ENCODE results near the gene CENPVL3.
"Not testable (repeated sequence)": the region's sequence is repeated elsewhere in the genome, so short reads cannot be mapped to it uniquely, and the experiment has no call there.

Gene CENPVL3

DNA sequence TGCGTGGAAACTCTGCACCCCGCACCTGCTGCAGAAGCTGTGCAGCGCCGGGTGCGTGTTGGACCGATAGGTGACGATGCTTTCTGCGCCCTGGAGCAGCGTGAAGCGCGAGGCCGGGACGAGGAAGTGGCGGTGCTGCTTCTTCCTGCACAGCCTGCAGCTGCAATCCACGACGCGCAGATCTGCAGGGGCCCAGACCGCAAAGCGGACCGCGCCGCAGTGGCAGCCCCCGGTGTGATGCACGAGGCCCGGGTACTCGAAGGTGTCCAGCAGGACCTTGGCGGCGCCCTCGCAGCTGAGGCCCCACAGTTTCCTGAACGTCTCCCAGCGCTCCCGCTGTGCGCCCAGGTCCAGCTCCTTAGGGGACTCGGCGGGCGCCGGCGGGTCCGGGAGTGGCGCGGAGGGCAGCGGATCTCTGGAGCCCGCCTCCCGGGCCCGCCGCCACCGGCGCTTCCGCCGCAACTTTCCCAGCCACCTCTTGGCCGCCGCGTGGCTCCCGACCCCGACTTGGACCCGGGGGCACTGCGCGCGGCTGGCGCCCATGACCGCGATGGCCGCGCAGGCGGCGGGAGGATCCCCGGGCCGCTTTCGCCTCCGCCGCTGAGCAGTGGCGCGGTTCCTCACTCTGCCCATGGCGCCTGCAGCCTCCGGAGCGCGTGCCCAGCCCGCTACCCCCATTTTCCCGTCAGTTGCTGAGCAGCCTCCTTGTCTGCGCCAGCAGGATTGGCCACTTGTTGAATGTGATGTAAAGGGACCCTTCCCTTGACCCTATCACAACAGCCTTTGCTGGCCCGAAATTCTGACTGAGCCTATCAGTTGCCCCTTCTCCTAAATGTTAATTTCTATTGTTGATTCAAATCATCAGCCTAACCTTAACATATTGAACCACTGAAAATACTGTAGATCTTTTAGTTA lies at the start of gene CENPVL3:
Gene CENPVL3 (minus strand): TSS at position 672 of the 915 bp plus-strand sequence. CDS start 39 bp downstream, at position 633.
- not testable (repeated sequence) for FAIRE-seq

DNA sequence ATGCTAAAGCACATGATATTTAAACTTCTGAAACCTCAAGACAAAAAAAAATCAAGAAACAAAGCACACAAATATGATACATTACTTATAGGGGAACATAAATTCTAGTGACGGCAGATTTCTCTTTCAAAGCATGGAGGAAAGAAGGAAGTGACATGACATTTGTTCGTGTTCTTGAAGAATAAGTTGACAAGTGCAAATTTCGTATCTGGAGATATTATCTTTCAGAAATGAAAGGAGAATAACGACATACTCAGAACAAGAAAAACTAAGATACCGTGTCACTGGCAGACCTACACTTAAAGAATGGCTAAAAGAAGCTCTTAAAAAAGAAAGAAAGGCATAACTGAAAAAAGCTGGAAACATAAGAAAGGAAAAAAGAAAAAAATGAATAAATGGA lies 47.3 kb upstream of the CENPVL3 start:
- FAIRE-seq, result no peak

- FAIRE-seq, result no peak
Measured at GRCh38 chrX:51643377-51643776, 24.7 kb upstream of the CENPVL3 start.

GRCh38 chrX:51641421-51642021 lies 22.8 kb upstream of the CENPVL3 start:
- FAIRE-seq, result no peak

DNA sequence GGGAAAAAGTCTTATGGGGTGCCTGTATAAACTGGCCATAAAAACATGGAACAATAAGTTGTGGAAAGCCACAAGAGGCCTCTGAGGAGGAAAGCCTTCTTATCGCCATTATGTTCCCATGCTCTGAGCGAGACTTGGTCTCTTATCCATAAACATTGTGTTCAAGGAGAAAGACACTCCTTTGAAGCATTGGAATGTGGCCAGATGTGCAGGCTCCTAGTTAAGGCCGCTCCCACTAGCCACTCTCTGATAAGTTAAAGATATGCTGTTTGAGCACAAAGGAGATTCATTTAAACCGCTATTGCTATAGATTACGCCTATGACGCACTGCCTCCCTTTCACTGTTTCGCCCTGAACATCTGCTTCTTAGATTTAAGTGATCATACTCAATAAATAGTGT lies 17.8 kb upstream of the CENPVL3 start:
- not testable (repeated sequence) for FAIRE-seq

DNA sequence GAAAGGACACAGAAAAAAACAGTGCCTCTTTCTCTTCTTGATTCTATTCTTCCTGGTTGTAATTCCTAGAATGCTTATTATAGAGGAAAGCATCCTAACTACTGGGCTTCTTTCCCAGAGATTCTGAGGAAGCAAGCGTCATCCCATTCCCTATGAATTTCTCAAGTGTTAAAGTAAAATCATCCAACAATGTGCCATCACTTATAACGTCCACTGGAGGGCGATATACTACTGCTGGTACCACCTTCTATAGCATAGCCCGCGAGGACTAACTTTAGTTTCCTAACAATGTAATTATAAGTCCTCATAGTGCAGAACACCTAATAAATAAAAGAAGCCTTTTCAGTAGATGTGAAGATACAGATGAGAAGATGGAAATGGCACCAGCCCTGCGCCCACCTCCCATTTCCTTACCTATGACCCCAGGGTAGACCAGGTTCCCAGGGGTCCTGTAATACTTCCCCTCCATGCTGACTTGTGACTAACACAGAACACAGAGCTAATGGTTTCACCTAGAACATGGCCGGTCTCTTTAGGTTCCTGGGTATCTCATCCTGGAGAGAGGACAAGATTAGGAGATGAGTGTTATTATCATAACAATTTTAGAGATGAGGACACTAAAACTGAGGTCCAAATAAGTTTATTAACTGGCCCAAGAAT lies 4.2 kb downstream of the CENPVL3 start:
- no peak for FAIRE-seq

DNA sequence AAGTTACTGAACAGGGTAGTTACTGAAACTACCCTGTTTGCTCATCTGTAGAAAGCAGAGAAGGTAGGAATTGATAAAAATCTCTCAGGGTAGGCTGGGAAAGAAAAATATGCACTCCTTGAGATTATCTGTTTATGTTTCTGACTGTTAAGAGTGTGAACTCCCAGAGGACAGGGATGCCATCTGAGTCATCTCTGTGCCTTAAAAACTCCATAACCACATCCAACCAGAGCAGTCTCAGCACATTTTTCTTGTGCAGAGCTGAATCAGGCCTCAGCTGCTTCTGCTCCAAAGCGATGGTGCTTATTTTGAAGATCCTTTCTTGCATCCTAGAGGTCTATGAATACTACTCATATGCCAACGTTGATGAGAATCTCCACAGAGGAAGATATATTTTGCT lies 9.9 kb downstream of the CENPVL3 start:
- FAIRE-seq, result no peak

DNA sequence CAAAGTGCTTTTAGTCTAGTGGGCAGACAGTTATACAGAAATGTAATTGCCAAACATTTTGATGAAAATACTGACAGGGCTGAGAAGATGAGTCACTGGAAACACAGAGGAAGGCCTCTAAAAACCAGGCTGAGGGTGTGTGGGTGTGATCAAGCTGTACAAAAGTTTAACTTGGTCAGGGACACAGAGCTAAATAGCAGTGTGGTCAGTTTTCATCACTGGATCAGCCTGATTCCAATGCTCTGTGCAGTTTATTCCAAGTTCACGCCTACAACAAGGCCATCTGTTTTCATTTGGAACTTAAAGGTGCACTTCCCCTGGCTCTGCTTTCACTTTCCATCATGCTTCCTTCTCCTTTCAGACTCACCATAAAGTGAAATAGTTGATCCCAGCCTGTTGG lies 10.6 kb downstream of the CENPVL3 start:
- FAIRE-seq, result no peak

DNA sequence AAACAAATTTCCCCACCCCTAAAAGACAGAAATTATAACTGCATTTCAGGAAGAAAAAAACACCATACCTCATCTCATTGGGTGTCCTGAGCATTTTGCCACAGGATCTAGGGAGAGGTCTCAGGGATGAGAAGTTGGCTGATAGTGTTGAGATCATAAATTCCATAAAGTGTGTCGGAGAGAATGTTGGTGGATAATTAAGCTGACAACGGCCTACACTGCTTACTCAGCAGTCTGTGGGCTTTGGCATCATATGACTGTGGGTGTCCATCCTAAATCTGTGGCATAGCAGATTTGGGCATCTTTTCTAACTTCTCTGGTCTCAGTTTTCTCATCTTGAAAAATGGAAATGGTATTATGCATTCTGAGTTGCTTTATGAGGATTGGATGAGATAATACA lies 12.3 kb downstream of the CENPVL3 start:
- FAIRE-seq, result no peak

GRCh38 chrX:51598899-51599298 lies 19.8 kb downstream of the CENPVL3 start:
- no peak for FAIRE-seq

DNA sequence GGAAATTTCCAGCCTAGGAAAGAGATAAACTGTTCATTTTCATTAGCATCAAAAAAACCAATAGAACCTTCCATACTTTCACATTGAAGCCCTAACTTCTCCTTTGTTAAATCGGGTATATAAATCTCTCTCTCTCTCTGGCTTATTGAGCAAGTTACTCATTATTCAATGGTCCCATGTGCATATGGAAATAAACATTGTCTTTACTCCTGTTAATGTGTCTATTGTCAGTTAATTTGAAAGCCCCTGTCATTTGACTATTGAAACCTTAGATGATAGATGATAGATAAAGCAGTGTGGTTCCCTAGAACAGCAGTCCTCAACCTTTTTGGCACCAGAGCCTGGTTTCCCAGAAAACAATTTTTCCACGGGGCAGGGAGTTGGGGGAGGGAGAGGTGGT lies 46.8 kb downstream of the CENPVL3 start:
- FAIRE-seq, result no peak

DNA sequence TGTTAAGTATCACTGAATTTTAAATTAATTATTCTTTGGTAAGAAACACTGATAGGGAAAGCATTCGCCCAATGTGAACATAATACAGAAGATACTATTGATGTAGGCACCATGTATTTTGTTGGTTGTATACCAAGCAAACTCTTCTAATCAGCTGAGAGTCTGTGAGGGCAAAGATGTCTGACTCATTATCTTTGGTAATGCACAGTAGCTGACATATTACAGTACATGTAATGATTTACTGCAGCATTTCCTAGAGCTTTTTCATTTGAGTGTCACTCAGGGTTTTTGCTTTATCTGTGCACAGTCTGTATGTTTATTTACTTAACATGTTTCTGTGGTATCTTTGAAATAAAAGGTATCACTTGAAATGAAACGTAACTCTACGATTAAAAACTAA lies 49.2 kb downstream of the CENPVL3 start:
- FAIRE-seq, result no peak

DNA sequence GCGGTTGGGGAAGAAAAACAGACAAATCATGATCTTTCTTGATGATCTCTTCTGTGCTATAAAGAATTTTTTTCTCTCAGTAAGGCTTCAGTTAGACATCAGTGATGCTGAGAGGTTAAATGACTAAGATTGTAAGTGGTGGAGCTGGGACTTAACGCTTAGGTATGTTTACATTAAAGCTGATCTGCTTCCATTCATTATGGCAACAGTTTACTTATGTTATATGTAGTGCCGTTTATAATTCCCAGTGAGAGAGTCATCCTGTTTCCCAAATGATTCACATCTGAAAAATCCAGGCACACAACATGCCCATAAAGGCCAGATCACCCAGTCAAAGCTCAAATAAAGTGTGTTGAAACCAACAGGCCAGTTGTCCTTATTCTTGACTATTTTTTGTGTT lies 50.1 kb downstream of the CENPVL3 start:
- FAIRE-seq, result no peak

All from endometrium (tissue), 2 donors.